PC-9 (cell line): ENCODE data around the gene PCNX3. TPM values are rescaled to one million over a fixed set of nuclear protein-coding genes. Genes with fewer than 3 reads are reported as not detected.
A peak's percentile ranks its signal among the peaks of the same experiment; 100 is the strongest.
"Not testable (repeated sequence)": the region's sequence is repeated elsewhere in the genome, so short reads cannot be mapped to it uniquely, and the experiment has no call there.

Experiments
- BruUV-seq: library from RNA; stranded (reverse); fragments of 400-500 nt; replicated peaks from 2 replicates; lab custom pipeline; 2021; lab: Mats Ljungman, UMichigan
- CTCF ChIA-PET: fragments of 300-600 bp; sonication (Branson Sonifier 250); formaldehyde crosslinking; loops from one replicate; lab custom pipeline; 2022; ENCODE audit warnings: antibody characterized with exemption; lab: Charles Lee
- POLR2A ChIA-PET: fragments of 300-600 bp; sonication (Branson Sonifier 250); formaldehyde crosslinking; loops from one replicate; lab custom pipeline; 2022; ENCODE audit warnings: antibody characterized with exemption; ENCODE audit not compliant: unreplicated experiment; lab: Charles Lee
- DNase-seq, 2 experiments: peaks; one replicate each; pipeline versions ENCODE4 v3.0.0 to v3.0.0-alpha.2; 2015 to 2022; ENCODE audit warnings: mixed read lengths in 1 of 2
- H2AFZ ChIP-seq: fragments of 200-600 bp; sonication (generic); 2 replicates; pipeline ENCODE4 v1.8.1; 2017; ENCODE audit warnings: antibody characterized with exemption
- H3F3A ChIP-seq: fragments of 200-600 bp; sonication (generic); 2 replicates; pipeline ENCODE4 v1.8.1; 2017; ENCODE audit warnings: antibody characterized with exemption, mild to moderate bottlenecking, low read depth; ENCODE audit not compliant: insufficient read depth
- H3K27ac ChIP-seq: fragments of 200-600 bp; sonication (generic); 2 replicates; pipeline ENCODE4 v1.6.1; 2016; ENCODE audit warnings: mixed run types
- H3K27me3 ChIP-seq: fragments of 200-600 bp; sonication (generic); 2 replicates; pipeline ENCODE4 v1.6.1; 2016; ENCODE audit warnings: low read depth, mixed run types; ENCODE audit not compliant: insufficient read depth
- H3K36me3 ChIP-seq: fragments of 200-600 bp; sonication (generic); 2 replicates; pipeline ENCODE4 v1.6.1; 2016; ENCODE audit warnings: low read depth, mixed run types
- H3K4me1 ChIP-seq: fragments of 200-600 bp; sonication (generic); replicated peaks from 2 replicates; pipeline ENCODE4 v1.6.1; 2016; ENCODE audit warnings: mixed run types; ENCODE audit not compliant: insufficient read depth
- H3K4me2 ChIP-seq: fragments of 200-600 bp; sonication (generic); 2 replicates; pipeline ENCODE4 v1.6.1; 2017; ENCODE audit warnings: mixed run types
- H3K4me3 ChIP-seq: fragments of 200-600 bp; sonication (generic); 2 replicates; pipeline ENCODE4 v1.6.1; 2016; ENCODE audit warnings: mixed run types
- H3K79me2 ChIP-seq: fragments of 200-600 bp; sonication (generic); 2 replicates; pipeline ENCODE4 v1.6.1; 2017; ENCODE audit warnings: low read depth, mixed run types
- H3K9me2 ChIP-seq: fragments of 200-600 bp; sonication (generic); 2 replicates; pipeline ENCODE4 v1.8.1; 2017; ENCODE audit warnings: mild to moderate bottlenecking; ENCODE audit not compliant: insufficient read depth
- H3K9me3 ChIP-seq: fragments of 200-600 bp; sonication (generic); 2 replicates; pipeline ENCODE4 v1.8.1; 2016; ENCODE audit warnings: low read depth; ENCODE audit not compliant: insufficient read depth
- H4K20me1 ChIP-seq: fragments of 200-600 bp; sonication (generic); 2 replicates; pipeline ENCODE4 v1.8.1; 2017; ENCODE audit not compliant: insufficient read depth
- EZH2 ChIP-seq: fragments of 200-600 bp; sonication (generic); IDR thresholded peaks from 2 replicates; pipeline ENCODE4 v1.8.0; 2017; ENCODE audit warnings: antibody characterized with exemption, low read depth
- intact Hi-C: fragments of 100-400 bp; cut with micrococcal nuclease; formaldehyde crosslinking; loops from one replicate; pipeline ENCODE4 v1.10.0; 2022; ENCODE audit not compliant: unreplicated experiment
- total RNA-seq: library from RNA; stranded (reverse); gene quantifications from 2 replicates; pipeline ENCODE4 v1.2.3, GENCODE V29; 2021
- TF ChIP-seq, protein P1 (sequence below): fragments of 200-600 bp; sonication (generic); conservative IDR thresholded peaks from 2 replicates; pipeline ENCODE4 v1.6.1; 2017; ENCODE audit warnings: mixed run types, antibody characterized with exemption, mild to moderate bottlenecking, moderate library complexity

The PCNX3 gene
- total RNA-seq, 1 experiment from 2014 or later, result 76.9 TPM

DNA sequence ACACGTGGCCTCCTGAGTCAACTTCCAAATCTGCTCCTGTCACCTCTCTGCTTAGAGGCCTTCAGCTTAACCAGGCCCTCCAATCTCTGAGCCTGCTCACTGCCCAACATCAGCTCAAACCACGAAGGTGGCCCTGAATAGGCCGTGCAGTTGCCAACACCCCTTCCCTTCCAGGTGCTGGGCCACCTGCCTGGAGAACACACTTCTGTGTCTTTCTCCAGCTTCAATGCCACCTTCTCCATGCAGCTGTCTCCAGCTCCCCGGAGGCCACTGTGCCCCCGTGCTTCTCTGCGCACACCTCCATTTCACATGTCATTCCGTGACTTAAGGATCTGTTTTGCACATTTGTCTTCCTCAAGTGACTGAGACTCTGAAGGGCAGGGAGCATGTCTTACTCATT is 41.9 kb downstream of the PCNX3 start:
- Histone ChIP-seq H3K4me2 (no peak overlapping the region), H3F3A (peaks cover 22% of the 10 kb centered on the region), H3K9me2 (no peaks in the 10 kb centered on the region), H4K20me1 (peaks cover 6% of the 10 kb centered on the region), H3K4me1 (peaks cover 20% of the 10 kb centered on the region), H3K27me3 (no peaks in the 10 kb centered on the region), H3K4me3 (no peak overlapping the region), H2AFZ (no peak overlapping the region), H3K27ac (no peak overlapping the region), H3K79me2 (peaks cover 23% of the 10 kb centered on the region), H3K36me3 (peaks cover 40% of the 10 kb centered on the region), H3K9me3 (no peaks in the 10 kb centered on the region)
- ChIA-PET POLR2A (no interaction called here), CTCF (interaction anchor here (0.5 kb wide), 1 partner anchor 54 kb away, joined by 3 read pairs; no protein-coding TSS in a partner anchor)
- intact Hi-C loops, result no loop called here
- no TSS peak for BruUV-seq
- TF ChIP-seq, protein P1, sequence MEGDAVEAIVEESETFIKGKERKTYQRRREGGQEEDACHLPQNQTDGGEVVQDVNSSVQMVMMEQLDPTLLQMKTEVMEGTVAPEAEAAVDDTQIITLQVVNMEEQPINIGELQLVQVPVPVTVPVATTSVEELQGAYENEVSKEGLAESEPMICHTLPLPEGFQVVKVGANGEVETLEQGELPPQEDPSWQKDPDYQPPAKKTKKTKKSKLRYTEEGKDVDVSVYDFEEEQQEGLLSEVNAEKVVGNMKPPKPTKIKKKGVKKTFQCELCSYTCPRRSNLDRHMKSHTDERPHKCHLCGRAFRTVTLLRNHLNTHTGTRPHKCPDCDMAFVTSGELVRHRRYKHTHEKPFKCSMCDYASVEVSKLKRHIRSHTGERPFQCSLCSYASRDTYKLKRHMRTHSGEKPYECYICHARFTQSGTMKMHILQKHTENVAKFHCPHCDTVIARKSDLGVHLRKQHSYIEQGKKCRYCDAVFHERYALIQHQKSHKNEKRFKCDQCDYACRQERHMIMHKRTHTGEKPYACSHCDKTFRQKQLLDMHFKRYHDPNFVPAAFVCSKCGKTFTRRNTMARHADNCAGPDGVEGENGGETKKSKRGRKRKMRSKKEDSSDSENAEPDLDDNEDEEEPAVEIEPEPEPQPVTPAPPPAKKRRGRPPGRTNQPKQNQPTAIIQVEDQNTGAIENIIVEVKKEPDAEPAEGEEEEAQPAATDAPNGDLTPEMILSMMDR, result no peak
- no peak for TF ChIP-seq EZH2
- no peak for DNase-seq

DNA sequence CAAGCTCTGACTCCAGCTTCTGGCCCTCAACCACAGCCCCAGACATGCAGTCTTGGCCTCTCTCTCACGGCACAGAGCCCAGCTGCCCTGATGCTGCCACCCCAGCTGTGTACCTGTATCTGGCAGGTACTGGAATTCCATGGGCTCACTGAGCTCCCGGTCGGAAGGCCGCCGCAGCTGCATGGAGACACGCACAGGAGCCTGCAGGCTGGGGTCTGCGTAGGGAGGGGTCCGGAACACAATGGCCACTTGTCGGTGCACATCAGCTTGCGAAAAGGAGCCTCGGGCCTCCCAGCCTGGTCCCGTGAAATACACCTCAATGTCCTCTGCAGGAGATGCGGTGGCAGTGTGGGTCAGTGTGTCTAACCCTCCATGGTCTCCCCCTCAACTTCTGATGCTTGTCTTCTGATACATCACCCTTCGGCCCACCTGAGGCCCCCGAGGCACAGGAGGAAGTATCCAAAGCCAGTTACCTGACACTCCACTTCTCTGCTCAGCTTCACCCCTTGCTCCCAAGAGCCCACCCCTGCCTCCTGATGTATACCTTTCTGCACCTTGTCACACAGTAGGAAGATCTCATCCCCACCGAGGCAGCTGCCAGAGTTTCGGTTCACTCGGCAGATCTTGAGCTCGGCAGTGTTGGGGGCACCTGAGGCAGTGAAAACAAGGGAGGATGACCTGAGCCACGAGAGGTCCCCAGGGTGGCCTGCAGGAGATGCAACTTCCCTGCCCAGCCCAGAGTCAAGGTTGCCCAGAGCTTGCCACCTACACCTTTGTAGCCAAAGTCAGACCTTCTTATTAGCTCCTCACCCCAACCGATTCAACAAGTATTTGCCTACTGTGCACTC is 42.8 kb downstream of the PCNX3 start:
- Histone ChIP-seq H3K4me2 (no peak overlapping the region), H3K79me2 (peaks cover 24% of the 10 kb centered on the region), H3K4me1 (peaks cover 15% of the 10 kb centered on the region), H3K27ac (no peak overlapping the region), H3K27me3 (no peaks in the 10 kb centered on the region), H2AFZ (no peak overlapping the region), H3K36me3 (peaks cover 40% of the 10 kb centered on the region), H3F3A (peaks cover 18% of the 10 kb centered on the region), H4K20me1 (peaks cover 6% of the 10 kb centered on the region), H3K4me3 (no peak overlapping the region), H3K9me3 (no peaks in the 10 kb centered on the region), H3K9me2 (no peaks in the 10 kb centered on the region)
- DNase-seq, result no peak
- ChIA-PET CTCF (no interaction called here), POLR2A (no interaction called here)
- intact Hi-C loops, result no loop called here
- no TSS peak for BruUV-seq
- no peak for TF ChIP-seq EZH2
- TF ChIP-seq, protein P1, result no peak

GRCh38 chr11:65660038-65660437 is 44.5 kb downstream of the PCNX3 start:
- no peak for DNase-seq
- CTCF ChIA-PET, result no interaction called here

GRCh38 chr11:65660908-65661307 is 45.3 kb downstream of the PCNX3 start:
- H3K27ac ChIP-seq, result not testable (repeated sequence)

More at GRCh38 chr11:65660038-65660437, 44.5 kb downstream of the PCNX3 start:
- Histone ChIP-seq H3F3A (peaks cover 18% of the 10 kb centered on the region), H2AFZ (no peak overlapping the region), H3K4me3 (no peak overlapping the region), H3K27ac (no peak overlapping the region), H3K79me2 (peaks cover 24% of the 10 kb centered on the region), H3K27me3 (no peaks in the 10 kb centered on the region), H3K9me3 (no peaks in the 10 kb centered on the region), H3K36me3 (peaks cover 37% of the 10 kb centered on the region), H3K9me2 (no peaks in the 10 kb centered on the region), H3K4me2 (no peak overlapping the region), H4K20me1 (peaks cover 6% of the 10 kb centered on the region), H3K4me1 (peaks cover 20% of the 10 kb centered on the region)
- intact Hi-C loops, result no loop called here
- no peak for TF ChIP-seq EZH2
- TF ChIP-seq, protein P1, result no peak
- POLR2A ChIA-PET, result interaction anchor here (0.7 kb wide), 1 partner anchor 495 kb away, joined by 4 read pairs; no protein-coding TSS in a partner anchor
- no TSS peak for BruUV-seq

More at GRCh38 chr11:65660908-65661307, 45.3 kb downstream of the PCNX3 start:
- H4K20me1 ChIP-seq, H3K9me3 ChIP-seq, H2AFZ ChIP-seq, intact Hi-C loops, BruUV-seq, H3K9me2 ChIP-seq, H3K27me3 ChIP-seq, CTCF ChIA-PET, DNase-seq: not testable (repeated sequence)
- H3K4me1 ChIP-seq, result peaks cover 20% of the 10 kb centered on the region
- peaks cover 24% of the 10 kb centered on the region for H3K79me2 ChIP-seq
- H3F3A ChIP-seq, result peaks cover 17% of the 10 kb centered on the region
- H3K36me3 ChIP-seq, result peaks cover 37% of the 10 kb centered on the region
- peak overlapping the region; percentile 99; the same call in 1 of the 2 replicates for H3K4me3 ChIP-seq
- H3K4me2 ChIP-seq, result peak overlapping the region; percentile 97; the same call in 1 of the 2 replicates
- POLR2A ChIA-PET, result interaction anchor here (0.5 to 0.7 kb wide), 3 partner anchors 153 to 494 kb away, joined by 4 to 21 read pairs (median 8); no protein-coding TSS in a partner anchor
